ENCODE measurements around the gene SAC3D1.
"Not testable (repeated sequence)": the region's sequence is repeated elsewhere in the genome, so short reads cannot be mapped to it uniquely, and the experiment has no call there.

Gene SAC3D1

GRCh38 chr11:64999478-64999877, 41.5 kb upstream of the SAC3D1 start:
- DNase-seq (ENCODE audit: low spot score): no peak
- TF ChIP-seq, protein P1, sequence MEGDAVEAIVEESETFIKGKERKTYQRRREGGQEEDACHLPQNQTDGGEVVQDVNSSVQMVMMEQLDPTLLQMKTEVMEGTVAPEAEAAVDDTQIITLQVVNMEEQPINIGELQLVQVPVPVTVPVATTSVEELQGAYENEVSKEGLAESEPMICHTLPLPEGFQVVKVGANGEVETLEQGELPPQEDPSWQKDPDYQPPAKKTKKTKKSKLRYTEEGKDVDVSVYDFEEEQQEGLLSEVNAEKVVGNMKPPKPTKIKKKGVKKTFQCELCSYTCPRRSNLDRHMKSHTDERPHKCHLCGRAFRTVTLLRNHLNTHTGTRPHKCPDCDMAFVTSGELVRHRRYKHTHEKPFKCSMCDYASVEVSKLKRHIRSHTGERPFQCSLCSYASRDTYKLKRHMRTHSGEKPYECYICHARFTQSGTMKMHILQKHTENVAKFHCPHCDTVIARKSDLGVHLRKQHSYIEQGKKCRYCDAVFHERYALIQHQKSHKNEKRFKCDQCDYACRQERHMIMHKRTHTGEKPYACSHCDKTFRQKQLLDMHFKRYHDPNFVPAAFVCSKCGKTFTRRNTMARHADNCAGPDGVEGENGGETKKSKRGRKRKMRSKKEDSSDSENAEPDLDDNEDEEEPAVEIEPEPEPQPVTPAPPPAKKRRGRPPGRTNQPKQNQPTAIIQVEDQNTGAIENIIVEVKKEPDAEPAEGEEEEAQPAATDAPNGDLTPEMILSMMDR (IDR thresholded peaks at IDR 0.05; ENCODE audit: extremely low read depth, missing control alignments): no peak

- no peak for DNase-seq (ENCODE audit: low spot score)
- TF ChIP-seq, protein P1 (IDR thresholded peaks at IDR 0.05; ENCODE audit: extremely low read depth, missing control alignments): no peak
Measured at GRCh38 chr11:65002706-65003105, 38.3 kb upstream of the SAC3D1 start.

DNA sequence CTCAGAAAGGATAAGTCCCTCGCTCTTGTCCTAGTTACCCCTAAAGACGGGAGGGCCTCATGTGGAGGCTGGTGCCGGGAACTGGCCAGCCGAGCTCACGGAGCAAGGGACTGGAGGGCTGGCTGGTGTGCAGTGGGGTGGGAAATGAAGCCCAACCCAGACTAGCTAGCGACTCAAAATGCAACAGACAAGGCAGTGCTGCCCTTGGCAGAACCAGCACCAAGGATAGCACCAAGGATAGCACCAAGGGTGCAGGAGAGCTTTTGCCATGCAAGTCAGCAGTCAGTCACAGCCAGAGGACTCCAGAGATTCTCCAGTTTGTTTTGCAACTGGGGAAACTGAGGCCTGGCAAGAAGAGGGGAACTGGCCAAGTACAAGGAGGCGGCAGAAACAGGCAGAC, 37.7 kb upstream of the SAC3D1 start:
- no peak for DNase-seq (ENCODE audit: low spot score)

DNA sequence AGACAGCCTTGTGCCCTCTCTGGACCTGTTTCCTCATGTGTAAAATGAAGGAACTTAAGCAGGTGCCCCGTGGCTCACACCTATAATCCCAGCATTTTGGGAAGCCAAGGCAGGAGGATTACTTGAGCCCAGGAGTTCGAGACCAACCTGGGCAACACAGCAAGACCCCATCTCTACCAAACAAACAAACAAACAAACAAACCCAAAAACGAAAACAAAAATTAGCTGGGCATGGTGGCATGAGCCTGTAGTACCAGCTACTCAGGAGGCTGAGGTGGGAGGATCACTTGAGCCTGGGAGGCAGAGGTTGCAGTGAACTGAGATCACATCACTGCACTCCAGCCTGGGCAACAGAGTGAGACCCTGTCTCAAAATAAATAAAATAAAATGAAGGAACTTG, 37.0 kb upstream of the SAC3D1 start:
- not testable (repeated sequence) for DNase-seq (ENCODE audit: low spot score)

More for the DNA sequence above, 37.7 kb upstream of the SAC3D1 start:
- TF ChIP-seq, protein P1 (IDR thresholded peaks at IDR 0.05; ENCODE audit: extremely low read depth, missing control alignments): no peak

GRCh38 chr11:65008016-65008415, 33.0 kb upstream of the SAC3D1 start:
- DNase-seq (ENCODE audit: low spot score): no peak
- TF ChIP-seq, protein P1 (IDR thresholded peaks at IDR 0.05; ENCODE audit: extremely low read depth, missing control alignments): no peak

DNA sequence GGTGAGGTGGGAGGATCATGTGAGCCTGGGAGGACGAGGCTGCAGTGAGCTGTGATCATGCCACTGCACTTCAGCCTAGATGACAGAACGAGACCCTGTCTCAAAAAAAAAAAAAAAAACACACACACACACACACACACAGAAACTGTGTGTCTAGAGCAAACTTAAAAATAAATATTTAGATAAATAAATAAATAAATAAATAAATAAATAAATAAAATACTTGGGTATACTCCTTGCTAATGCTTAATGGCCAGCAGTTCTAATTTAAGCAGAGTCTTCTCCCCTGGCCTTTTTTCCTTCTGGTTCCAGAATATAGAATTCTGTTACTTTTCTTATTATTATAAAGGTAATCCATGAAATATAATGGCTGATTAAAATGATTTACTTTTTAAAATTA, 32.1 kb upstream of the SAC3D1 start:
- DNase-seq (ENCODE audit: low spot score): no peak
- TF ChIP-seq, protein P1 (IDR thresholded peaks at IDR 0.05; ENCODE audit: extremely low read depth, missing control alignments): no peak

DNA sequence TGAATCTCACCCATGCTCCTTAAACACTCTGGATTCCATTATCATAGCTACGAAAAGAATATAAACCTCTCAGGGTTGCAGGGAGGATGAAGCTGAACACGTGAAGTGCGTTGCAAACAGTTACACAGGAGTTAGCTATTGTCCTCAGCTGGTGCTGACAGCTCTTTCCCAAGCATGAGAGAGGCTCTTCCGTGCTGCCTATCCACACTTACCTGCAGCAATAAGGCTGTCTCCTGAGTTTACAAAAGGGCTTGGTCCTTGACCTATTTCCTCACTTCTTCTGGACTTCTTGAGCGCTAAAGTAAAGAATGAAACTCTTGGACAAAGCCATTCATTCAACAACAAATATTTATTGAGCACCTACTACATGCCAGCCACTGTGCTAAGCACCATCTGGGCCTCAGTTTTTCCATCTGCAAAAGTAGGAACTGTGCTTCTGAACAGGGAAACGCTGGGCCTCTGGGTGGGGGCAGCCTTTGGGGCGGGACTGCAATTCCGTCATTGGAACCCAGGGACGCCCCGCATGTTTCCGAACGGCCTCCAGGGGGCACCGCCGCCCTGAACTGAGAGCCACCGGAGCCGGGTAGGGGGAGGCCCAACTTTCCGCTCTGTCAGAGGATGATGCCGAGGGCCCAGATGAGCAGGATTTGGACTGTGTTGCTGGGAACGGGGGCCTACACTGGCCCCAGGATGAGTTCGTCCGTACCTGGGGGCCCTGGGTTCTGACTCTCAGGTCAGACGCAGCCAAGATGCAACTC, 27.7 kb upstream of the SAC3D1 start:
- peak; percentile 95 for DNase-seq (ENCODE audit: low spot score)
- TF ChIP-seq, protein P1 (IDR thresholded peaks at IDR 0.05; ENCODE audit: extremely low read depth, missing control alignments): peak; percentile 77
